LNCAP (cell line): Measurements from ENCODE around the gene PAX5.

Experiments used
- TF ChIP-seq, protein P1 (sequence below): fragments of 450-650 bp; IDR thresholded peaks from 2 replicates; pipeline ENCODE4 v1.5.1; 2017; ENCODE audit warnings: mild to moderate bottlenecking

The PAX5 gene

DNA sequence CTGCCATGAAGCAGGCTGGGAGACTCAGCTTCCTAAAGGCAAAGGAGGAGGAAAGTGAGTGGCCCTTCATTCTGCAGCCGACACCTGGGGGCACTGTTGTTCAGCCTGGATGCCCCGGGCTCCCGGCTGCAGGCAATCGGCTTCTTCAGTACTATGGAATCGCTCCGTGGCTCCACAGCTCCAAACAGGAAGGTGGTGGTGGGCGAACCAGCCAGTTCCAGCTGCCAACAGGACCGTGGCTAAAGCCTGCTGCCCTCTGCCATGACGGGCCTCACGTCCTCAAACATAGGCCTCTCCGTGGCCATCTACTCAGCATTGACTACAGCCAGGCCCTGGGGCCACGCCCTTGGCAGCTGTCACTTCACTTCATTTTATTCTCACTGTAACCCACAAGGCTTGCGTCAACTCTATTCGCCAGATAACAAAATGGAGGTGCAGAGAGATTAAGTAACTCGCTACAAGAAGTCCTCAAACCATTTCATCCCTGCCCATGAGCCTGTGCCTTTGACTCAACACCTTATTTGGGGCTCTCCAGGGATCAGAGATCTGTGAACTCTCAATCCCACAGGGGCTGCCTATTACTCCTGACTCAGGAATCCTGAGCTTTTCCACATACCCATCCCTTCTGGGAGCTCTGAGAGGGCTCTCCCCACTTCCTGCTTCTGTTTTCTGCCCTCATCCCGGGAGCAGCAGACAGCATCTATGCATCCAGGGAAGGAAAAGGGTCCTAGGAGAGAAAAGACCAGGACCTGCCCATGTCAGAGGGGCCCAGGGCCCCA is 38.0 kb downstream of the PAX5 start:
- TF ChIP-seq, protein P1, sequence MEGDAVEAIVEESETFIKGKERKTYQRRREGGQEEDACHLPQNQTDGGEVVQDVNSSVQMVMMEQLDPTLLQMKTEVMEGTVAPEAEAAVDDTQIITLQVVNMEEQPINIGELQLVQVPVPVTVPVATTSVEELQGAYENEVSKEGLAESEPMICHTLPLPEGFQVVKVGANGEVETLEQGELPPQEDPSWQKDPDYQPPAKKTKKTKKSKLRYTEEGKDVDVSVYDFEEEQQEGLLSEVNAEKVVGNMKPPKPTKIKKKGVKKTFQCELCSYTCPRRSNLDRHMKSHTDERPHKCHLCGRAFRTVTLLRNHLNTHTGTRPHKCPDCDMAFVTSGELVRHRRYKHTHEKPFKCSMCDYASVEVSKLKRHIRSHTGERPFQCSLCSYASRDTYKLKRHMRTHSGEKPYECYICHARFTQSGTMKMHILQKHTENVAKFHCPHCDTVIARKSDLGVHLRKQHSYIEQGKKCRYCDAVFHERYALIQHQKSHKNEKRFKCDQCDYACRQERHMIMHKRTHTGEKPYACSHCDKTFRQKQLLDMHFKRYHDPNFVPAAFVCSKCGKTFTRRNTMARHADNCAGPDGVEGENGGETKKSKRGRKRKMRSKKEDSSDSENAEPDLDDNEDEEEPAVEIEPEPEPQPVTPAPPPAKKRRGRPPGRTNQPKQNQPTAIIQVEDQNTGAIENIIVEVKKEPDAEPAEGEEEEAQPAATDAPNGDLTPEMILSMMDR = peak; percentile 87

DNA sequence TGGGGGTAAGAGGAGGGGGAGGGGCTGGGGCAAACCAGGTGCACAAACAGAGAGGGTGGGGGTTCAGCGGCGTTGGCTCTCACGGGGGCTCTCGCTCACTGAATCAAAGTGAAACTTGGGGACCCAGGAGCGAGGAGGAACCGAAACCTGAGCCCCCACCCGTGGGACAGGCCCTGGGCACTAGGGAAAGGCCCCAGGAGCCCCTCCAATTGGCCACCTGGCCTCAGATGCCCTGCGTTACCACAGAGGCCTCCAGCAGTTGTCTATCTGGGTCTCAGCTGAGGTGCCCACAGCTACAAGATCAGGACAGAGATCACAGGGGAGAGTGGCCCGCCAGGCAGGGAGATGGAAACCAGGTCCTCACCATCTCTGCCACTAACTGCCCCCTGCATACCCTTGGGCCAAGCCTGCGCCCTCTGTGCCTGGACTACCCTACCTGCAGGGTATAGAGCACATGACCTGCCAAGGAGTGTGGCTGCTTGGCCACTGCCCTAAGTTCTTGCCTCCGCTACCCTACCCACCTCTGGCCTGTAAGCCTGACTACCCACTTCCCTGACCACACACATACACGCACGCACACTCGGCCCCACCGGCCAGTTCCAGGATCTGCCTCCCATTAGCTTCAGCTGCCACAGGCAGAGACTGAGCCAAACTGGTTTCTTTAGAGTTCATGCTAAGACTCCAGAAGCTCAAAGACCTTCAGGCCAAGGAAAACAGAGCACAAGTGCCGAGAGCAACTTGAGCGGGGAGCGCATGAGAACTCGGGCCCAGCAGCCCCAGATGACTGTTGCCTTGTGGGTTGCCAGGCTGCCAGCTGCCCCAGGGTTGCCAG is 39.9 kb downstream of the PAX5 start:
- TF ChIP-seq, protein P1 = no peak

DNA sequence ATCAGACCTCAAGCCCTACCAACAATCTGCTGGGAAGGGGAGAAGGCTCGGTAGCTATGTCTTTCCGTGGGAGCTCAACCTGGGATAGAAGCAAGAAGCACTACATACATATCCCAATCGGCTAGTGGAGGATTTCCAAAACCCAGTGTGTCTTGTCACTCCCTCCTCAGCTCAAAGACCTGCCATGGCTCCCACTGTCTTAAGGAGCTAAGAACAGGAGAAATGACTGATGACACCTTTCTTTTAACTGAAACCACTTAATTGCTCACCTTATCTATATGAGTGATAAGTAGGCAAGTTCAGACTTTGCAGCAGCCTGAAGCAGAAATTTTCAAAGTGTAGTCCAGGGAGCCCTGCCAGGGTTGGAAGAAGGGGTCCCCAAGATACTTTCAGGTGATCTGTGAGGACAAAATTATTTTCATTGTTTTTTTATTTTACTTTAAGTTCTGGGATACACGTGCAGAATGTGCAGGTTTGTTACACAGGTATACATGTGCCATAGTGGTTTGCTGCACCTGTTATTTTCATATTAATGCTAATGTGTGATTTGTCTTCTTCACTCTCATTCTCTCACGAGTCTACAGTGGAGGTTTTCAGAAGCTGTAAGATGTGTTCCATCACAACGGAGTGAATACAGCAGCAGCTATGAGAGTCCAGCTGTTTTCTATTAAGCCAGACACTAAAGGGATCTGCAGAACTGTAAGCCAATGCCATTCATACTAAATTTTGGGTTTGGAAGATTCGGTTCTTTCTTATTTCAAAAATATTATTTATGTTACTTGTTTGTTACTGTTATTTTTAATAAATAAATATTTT is 41.4 kb downstream of the PAX5 start:
- TF ChIP-seq, protein P1 = no peak

DNA sequence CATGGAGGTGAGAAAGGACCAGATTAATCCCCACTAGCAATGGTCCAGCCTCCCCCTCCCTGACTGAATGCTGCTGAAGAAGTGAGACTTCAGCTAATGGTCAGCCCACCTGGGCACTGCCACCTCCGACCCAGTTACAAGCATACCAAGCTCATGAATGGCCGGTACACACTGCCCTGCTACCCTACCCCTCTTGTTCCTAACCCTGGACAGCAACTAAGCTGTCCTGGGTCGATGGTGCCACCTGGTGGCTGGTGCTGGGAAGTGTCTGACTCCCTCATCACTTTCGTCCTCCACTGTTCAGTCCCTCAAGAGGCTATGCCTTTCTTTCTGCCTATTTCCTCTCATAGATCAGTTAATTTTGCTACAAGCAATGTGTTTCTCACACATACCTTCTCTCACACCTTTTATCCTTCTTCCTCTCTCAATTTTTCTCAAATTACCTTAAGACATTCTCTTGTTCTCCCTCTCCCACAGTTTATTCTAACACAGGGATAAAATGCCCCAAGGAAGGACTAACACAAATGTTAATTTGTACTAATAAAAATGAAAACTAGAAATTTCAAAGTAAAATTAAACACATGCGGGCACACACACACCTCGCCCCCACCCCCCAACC is 42.4 kb downstream of the PAX5 start:
- TF ChIP-seq, protein P1 = peak; percentile 88

DNA sequence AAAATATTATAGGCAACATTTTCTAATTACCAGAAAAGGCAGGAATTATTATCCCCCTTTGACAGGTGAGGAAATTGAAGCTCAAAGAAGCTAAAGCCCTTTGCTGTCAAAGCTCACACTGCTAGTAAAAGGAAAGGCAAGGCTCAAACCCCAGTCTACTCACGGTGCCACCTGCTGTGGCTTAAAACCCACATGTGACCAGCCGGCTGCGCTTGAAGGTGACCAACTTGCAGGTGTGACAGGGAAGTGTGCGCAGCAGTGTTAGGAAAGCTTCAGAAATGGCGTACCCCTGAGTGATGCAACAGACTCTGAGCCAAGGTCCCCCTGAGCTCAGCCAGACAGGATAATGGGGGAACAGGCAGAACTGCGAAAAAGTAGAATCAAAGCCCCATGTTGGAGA is 45.2 kb downstream of the PAX5 start:
- TF ChIP-seq, protein P1 = no peak

DNA sequence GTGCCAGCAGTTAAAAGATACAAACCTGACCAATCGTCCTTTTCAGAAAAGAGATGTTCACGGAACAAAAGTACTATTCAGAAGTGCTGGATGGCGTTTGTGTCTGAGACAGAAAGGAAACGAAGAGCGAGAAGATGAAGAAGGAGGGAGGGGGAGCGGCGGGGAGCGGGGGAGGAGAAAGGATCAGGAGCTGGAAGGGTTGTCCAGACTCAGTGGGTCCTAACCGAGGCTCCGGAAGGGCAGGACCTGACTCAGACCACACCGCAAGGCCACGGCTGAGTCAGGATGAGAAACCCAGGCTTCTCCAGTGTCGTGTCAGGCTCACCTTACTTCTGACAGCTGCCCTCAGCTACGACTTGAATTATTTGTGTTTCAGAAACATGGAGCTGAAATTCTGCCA is 46.2 kb downstream of the PAX5 start:
- TF ChIP-seq, protein P1 = no peak

DNA sequence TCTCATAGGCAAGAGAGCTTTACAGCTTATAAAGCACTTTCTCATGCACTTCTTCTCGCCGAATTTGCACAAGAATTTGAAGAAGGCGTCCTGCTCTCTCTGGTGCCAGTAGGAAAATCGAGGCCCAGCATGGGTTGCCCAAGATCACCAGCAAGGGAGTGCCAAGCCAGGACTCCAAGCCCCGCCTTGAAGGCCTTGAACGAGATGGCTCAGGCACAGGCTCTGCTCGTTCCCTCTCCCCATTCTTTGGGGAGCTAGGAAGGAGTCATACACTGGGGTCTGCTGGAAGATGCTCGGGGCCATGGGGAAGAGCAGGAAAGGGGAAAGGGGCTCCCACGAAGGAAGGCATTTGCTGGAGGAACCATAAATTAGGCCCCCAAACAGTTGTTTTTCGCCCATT is 46.7 kb downstream of the PAX5 start:
- TF ChIP-seq, protein P1 = no peak
